Activated CD8-positive, alpha-beta T cell treated with anti-CD3 and anti-CD28 coated beads, Interleukin-2, amount 10 ng/mL, durations not matched to agents 7 days and 5 days (primary cell): ENCODE data around the gene PLSCR3. TPM values are rescaled to one million over a fixed set of nuclear protein-coding genes. Genes with fewer than 3 reads are reported as not detected.

Experiments used
- ATAC-seq: fragments of 150-1000 bp; cut with Tn5 transposase; one replicate; pipeline ENCODE4 v1.10.0; 2021; ENCODE audit warnings: moderate library complexity
- CTCF ChIA-PET: fragments of 350-600 bp; sonication (Branson Sonifier 250); formaldehyde crosslinking; loops from one replicate; lab custom pipeline; 2021; ENCODE audit warnings: antibody characterized with exemption; lab: Charles Lee
- POLR2A ChIA-PET: fragments of 350-600 bp; sonication (Branson Sonifier 250); formaldehyde crosslinking; loops from one replicate; lab custom pipeline; 2021; ENCODE audit warnings: antibody characterized with exemption; lab: Charles Lee
- DNase-seq: peaks from one replicate; pipeline ENCODE4 v3.0.0-alpha.2; 2020
- H3K27ac Mint-ChIP-seq: one replicate; pipeline ENCODE4 v1.8.0; 2021; ENCODE audit warnings: mild to moderate bottlenecking, mixed read lengths
- H3K27me3 Mint-ChIP-seq: one replicate; pipeline ENCODE4 v1.8.0; 2021; ENCODE audit warnings: low read depth, mixed read lengths
- H3K36me3 Mint-ChIP-seq: one replicate; pipeline ENCODE4 v1.8.0; 2021; ENCODE audit warnings: low read depth, mixed read lengths
- H3K4me1 Mint-ChIP-seq: one replicate; pipeline ENCODE4 v1.8.0; 2021; ENCODE audit warnings: low read depth, mixed read lengths
- H3K4me3 Mint-ChIP-seq: one replicate; pipeline ENCODE4 v1.8.0; 2021; ENCODE audit warnings: mild to moderate bottlenecking, mixed read lengths
- H3K9me3 Mint-ChIP-seq: one replicate; pipeline ENCODE4 v1.8.0; 2022; ENCODE audit warnings: mixed read lengths; ENCODE audit not compliant: insufficient read depth
- total RNA-seq, 2 experiments: library from RNA; stranded (reverse); gene quantifications; one replicate each; pipeline ENCODE4 v1.2.3, GENCODE V29; 2021

The PLSCR3 gene
- total RNA-seq, 2 experiments from 2014 or later = 87.9 to 92.6 TPM

- POLR2A ChIA-PET = interaction anchor here (0.9 to 1.9 kb wide), 7 partner anchors 19 to 332 kb away, joined by 3 to 8 read pairs (median 4); partner anchors contain the start of genes ACAP1, POLR2A and TP53
- Mint-ChIP-seq H3K9me3 (no peaks in the 10 kb centered on the region), H3K27me3 (peaks cover 4% of the 10 kb centered on the region), H3K36me3 (peaks cover 24% of the 10 kb centered on the region), H3K27ac (peak overlapping the region; percentile 28), H3K4me3 (no peak overlapping the region), H3K4me1 (peaks cover 50% of the 10 kb centered on the region)
- ATAC-seq (no peak), DNase-seq (no peak)
- CTCF ChIA-PET = interaction anchor here (0.6 to 5.7 kb wide), 41 partner anchors 9 to 333 kb away, joined by 3 to 83 read pairs (median 5); partner anchors contain the start of genes ACAP1, CHRNB1, FGF11 and FXR2
Measured at GRCh38 chr17:7355573-7355972, 38.8 kb downstream of the PLSCR3 start.

- Mint-ChIP-seq H3K27me3 (peaks cover 4% of the 10 kb centered on the region), H3K27ac (peak within 1 kb of the TSS; percentile 56), H3K4me3 (no peak within 1 kb of the TSS), H3K36me3 (peaks cover 28% of the 10 kb centered on the region), H3K9me3 (no peaks in the 10 kb centered on the region), H3K4me1 (peaks cover 55% of the 10 kb centered on the region)
- DNase-seq (no peak), ATAC-seq (no peak)
- ChIA-PET POLR2A (interaction anchor here (0.9 to 1.8 kb wide), 3 partner anchors 81 to 332 kb away, joined by 3 to 8 read pairs (median 4); partner anchors contain the start of gene TP53), CTCF (interaction anchor here (0.7 to 5.7 kb wide), 24 partner anchors 11 to 334 kb away, joined by 3 to 83 read pairs (median 8); partner anchors contain the start of genes ACAP1, CHRNB1, FGF11 and NEURL4)
Measured at GRCh38 chr17:7355053-7355452, 39.3 kb downstream of the PLSCR3 start, which contains the start of gene TMEM95. Gene TMEM95, plus strand, starts transcription at chr17:7355156. Its CDS starts 49 bp downstream, at chr17:7355205.

DNA sequence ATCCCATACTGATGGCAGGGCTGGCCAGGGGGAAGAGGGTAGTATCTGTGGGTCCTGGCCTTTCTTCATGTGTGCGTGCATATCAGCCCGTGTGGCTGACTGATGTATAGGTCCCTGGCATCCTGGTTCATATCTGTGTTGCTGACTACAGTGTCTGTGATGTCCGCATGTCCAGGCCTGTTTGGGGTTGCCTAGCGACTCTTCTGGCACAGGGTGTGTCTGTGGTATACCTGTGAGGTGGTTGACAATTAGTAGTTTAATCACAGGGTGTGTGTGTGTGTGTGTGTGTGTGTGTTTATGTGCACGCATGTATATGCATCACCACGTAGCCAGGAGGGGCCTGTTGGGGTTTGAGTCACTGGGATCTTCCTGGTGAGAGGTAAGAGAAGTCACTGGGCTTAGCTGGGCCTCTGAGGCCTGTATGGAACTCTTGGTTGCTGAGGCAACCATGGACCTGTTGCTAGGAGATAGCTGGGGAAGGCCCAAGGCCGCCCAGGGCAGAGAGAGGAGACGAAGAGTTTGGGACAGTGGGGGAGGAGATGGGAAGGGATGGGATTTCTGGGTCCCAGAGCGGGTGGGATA is 40.0 kb downstream of the PLSCR3 start:
- peak; percentile 41 for DNase-seq
- Mint-ChIP-seq H3K27ac (peak overlapping the region; percentile 56), H3K4me1 (peaks cover 60% of the 10 kb centered on the region), H3K36me3 (peaks cover 33% of the 10 kb centered on the region), H3K9me3 (no peaks in the 10 kb centered on the region), H3K4me3 (no peak overlapping the region), H3K27me3 (peaks cover 1% of the 10 kb centered on the region)
- CTCF ChIA-PET = interaction anchor here (1.1 to 5.7 kb wide), 11 partner anchors 10 to 333 kb away, joined by 3 to 83 read pairs (median 13); partner anchors contain the start of genes ACAP1, FGF11, NEURL4 and SENP3
- POLR2A ChIA-PET = interaction anchor here (1.0 to 2.2 kb wide), 5 partner anchors 10 to 136 kb away, joined by 3 to 9 read pairs (median 3); partner anchors contain the start of gene ACAP1
- peak; percentile 10 for ATAC-seq

DNA sequence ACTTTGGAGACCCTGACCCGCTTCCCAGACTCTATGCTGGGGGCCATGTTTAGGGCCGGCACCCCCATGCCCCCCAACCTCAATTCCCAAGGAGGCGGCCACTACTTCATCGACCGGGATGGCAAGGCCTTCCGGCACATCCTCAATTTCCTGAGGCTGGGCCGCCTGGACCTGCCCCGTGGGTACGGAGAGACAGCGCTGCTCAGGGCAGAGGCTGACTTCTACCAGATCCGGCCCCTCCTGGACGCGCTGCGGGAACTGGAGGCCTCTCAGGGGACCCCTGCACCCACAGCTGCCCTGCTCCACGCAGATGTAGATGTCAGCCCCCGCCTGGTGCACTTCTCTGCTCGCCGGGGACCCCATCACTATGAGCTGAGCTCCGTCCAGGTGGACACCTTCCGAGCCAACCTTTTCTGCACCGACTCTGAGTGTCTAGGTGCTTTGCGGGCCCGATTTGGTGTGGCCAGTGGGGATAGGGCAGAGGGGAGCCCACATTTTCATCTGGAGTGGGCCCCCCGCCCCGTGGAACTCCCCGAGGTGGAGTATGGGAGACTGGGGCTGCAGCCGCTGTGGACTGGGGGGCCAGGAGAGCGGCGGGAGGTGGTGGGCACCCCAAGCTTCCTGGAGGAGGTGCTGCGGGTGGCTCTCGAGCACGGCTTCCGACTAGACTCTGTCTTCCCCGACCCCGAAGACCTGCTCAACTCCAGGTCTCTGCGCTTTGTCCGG is 41.3 kb downstream of the PLSCR3 start:
- ATAC-seq (no peak), DNase-seq (no peak)
- ChIA-PET POLR2A (interaction anchor here (0.7 to 2.2 kb wide), 3 partner anchors 9 to 130 kb away, joined by 3 to 9 read pairs (median 5); partner anchors contain the start of gene ACAP1), CTCF (interaction anchor here (0.5 to 5.7 kb wide), 10 partner anchors 17 to 334 kb away, joined by 3 to 83 read pairs (median 6); partner anchors contain the start of genes ACAP1, FGF11, NEURL4 and SENP3)
- Mint-ChIP-seq H3K27ac (peak overlapping the region; percentile 79), H3K9me3 (no peaks in the 10 kb centered on the region), H3K4me1 (peaks cover 73% of the 10 kb centered on the region), H3K27me3 (no peaks in the 10 kb centered on the region), H3K4me3 (peak overlapping the region; percentile 76), H3K36me3 (peaks cover 44% of the 10 kb centered on the region)

GRCh38 chr17:7352503-7352889 is 41.8 kb downstream of the PLSCR3 start:
- Mint-ChIP-seq H3K27ac (peak overlapping the region; percentile 79), H3K4me1 (peaks cover 77% of the 10 kb centered on the region), H3K36me3 (peaks cover 48% of the 10 kb centered on the region), H3K27me3 (no peaks in the 10 kb centered on the region), H3K9me3 (no peaks in the 10 kb centered on the region), H3K4me3 (peak overlapping the region; percentile 76)
- CTCF ChIA-PET = interaction anchor here (1.6 to 4.9 kb wide), 3 partner anchors 16 to 208 kb away, joined by 4 to 41 read pairs (median 4); partner anchors contain the start of genes ACAP1 and NEURL4
- DNase-seq = peak; percentile 41
- ATAC-seq = no peak
- POLR2A ChIA-PET = interaction anchor here (2.2 kb wide), 1 partner anchor 16 kb away, joined by 9 read pairs; the partner anchor contains the start of gene ACAP1

- DNase-seq = peak; percentile 87
- peak; percentile 63 for ATAC-seq
- POLR2A ChIA-PET = interaction anchor here (2.2 to 5.0 kb wide), 3 partner anchors 15 to 22 kb away, joined by 9 to 54 read pairs (median 15); partner anchors contain the start of genes ACAP1 and NEURL4
- peak within 1 kb of the TSS; percentile 76 for H3K4me3 Mint-ChIP-seq
- peaks cover 80% of the 10 kb centered on the region for H3K4me1 Mint-ChIP-seq
- no peaks in the 10 kb centered on the region for H3K9me3 Mint-ChIP-seq
- peak within 1 kb of the TSS; percentile 81 for H3K27ac Mint-ChIP-seq
- no peaks in the 10 kb centered on the region for H3K27me3 Mint-ChIP-seq
- H3K36me3 Mint-ChIP-seq = peaks cover 52% of the 10 kb centered on the region
- CTCF ChIA-PET = interaction anchor here (0.6 to 4.9 kb wide), 8 partner anchors 15 to 335 kb away, joined by 3 to 41 read pairs (median 8); partner anchors contain the start of genes ACAP1, NEURL4, TMEM102 and TP53
Measured at GRCh38 chr17:7351665-7352502, 42.4 kb downstream of the PLSCR3 start, which contains the start of gene KCTD11. Gene KCTD11, plus strand, starts transcription at chr17:7352162.

DNA sequence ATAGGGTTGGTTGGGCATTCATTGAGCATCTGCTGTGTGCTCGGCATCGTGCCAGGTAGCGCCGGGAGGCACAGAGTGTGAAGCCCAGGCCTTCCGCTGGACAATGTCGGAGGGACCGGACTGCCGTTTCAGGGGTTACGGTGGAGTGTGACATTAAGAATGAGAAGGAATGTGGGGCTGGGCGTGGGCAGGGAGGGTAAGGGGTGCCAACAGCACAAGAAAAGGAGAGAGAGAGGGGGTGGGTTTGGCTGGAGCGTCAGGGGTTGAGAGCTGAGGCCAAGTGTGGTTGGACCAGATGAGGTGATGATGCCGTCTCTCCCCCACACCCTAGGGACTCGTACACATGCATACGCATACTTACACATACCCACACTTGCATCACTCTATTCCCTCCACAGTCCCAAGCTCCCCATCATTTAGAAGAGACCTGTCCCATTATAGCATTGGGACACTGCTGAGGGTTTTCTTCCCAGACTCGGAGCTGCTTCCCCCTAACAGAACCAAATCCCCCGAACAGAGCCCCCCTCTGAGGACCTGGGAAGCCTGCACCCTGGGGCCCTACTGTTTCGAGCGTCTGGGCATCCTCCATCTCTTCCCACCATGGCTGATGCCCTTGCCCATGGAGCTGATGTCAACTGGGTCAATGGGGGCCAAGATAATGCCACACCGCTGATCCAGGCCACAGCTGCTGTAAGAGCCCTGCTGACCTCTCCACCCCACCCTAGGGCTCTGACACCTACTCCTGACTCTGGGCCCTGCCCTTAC is 45.7 kb downstream of the PLSCR3 start:
- ATAC-seq = no peak
- Mint-ChIP-seq H3K4me1 (peaks cover 60% of the 10 kb centered on the region), H3K9me3 (no peaks in the 10 kb centered on the region), H3K36me3 (peaks cover 74% of the 10 kb centered on the region), H3K27me3 (no peaks in the 10 kb centered on the region), H3K27ac (peak overlapping the region; percentile 66), H3K4me3 (no peak overlapping the region)
- ChIA-PET POLR2A (interaction anchor here (0.7 to 5.0 kb wide), 5 partner anchors 12 to 135 kb away, joined by 3 to 54 read pairs (median 6); partner anchors contain the start of genes ACAP1 and NEURL4), CTCF (interaction anchor here (1.1 to 4.6 kb wide), 4 partner anchors 11 to 211 kb away, joined by 3 to 35 read pairs (median 4); partner anchors contain the start of gene ACAP1)
- DNase-seq = no peak

DNA sequence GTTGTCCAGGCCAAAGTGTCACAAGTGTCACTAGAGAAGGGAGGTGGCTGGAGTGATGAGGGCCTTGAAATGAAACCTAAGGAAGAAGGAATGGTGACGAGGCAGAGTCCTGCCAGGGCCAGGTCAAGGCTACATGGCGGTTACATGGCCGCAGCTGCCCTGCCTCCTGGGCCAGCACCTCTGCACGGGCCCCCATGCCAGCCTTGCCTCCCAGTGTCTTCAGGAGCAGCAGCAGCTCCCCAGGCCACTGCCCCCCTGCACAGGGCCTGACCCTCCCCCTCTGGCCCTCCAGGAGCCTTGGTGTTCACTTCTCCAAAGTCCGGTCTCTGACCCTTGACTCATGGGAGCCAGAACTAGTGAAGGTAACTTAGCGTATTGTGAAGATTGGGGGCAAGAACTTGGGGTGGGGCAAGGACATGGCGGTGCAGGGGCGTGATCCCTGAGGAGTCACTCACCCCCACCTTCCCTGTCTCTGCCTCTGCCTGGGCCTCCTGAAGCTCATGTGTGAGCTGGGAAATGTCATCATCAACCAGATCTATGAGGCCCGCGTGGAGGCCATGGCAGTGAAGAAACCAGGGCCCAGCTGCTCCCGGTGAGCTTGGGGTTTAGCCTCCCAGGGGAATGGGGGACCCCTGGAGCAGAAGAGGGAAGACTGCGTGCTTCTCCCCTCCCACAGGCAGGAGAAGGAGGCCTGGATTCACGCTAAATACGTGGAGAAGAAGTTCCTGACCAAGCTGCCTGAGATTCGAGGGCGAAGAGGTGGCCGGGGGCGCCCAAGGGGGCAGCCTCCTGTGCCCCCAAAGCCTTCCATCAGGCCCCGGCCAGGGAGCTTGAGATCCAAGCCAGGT is 46.5 kb downstream of the PLSCR3 start:
- no peak for ATAC-seq
- CTCF ChIA-PET = interaction anchor here (1.1 to 4.6 kb wide), 4 partner anchors 11 to 212 kb away, joined by 3 to 35 read pairs (median 4); partner anchors contain the start of gene ACAP1

More for the DNA sequence above, 46.5 kb downstream of the PLSCR3 start:
- no peaks in the 10 kb centered on the region for H3K27me3 Mint-ChIP-seq
- H3K9me3 Mint-ChIP-seq = no peaks in the 10 kb centered on the region
- peaks cover 57% of the 10 kb centered on the region for H3K4me1 Mint-ChIP-seq
- H3K36me3 Mint-ChIP-seq = peaks cover 75% of the 10 kb centered on the region
- peak overlapping the region; percentile 55 for H3K27ac Mint-ChIP-seq
- H3K4me3 Mint-ChIP-seq = no peak overlapping the region
- POLR2A ChIA-PET = interaction anchor here (0.7 to 5.0 kb wide), 5 partner anchors 11 to 134 kb away, joined by 3 to 54 read pairs (median 6); partner anchors contain the start of genes ACAP1 and NEURL4
- DNase-seq = no peak
